DMS53 treated with DMSO at 0.1 percent for 48 hours (cell line): ENCODE results near the gene TMEM207.
A peak's percentile ranks its signal among the peaks of the same experiment; 100 is the strongest.

Experiments
- DNase-seq: peaks from one replicate; lab custom pipeline; 2025; ENCODE audit not compliant: unreplicated experiment; lab: John Stamatoyannopoulos, UW

Gene TMEM207

DNA sequence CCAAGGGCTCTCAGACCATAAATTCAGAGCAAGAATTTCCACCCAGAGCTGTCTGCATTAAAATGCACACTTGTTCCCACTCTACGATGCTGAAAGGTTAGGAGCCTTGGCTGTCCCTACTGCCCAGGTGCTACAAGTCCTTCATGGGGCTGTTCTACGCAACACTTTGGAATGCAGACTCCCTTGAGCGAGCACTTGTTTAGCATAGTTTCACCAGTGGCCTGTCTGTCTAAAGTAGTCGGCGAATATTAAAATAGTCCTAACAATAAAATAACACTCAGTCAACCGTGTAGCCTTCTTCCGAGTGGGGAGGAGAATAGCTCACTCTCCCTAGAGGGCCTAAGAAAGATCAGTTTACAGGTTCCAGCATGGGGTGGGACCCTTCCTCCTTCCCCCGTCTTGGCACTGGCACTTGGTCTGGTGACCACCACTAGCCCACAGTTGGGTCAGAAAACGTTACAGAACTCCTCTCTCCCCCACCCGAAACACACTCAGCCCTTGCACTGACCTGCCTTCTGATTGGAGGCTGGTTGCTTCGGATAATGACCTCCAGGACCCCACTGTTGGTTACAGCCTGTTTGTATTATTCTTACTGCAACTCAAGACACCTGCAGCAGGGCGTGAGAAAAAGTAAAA is 62.0 kb downstream of the TMEM207 start, which contains the start of gene CLDN16:
Gene CLDN16, plus strand, starts transcription at position 586 of the 636 bp plus-strand sequence. CDS start 167 bp downstream, outside the sequence.
- no peak for DNase-seq

DNA sequence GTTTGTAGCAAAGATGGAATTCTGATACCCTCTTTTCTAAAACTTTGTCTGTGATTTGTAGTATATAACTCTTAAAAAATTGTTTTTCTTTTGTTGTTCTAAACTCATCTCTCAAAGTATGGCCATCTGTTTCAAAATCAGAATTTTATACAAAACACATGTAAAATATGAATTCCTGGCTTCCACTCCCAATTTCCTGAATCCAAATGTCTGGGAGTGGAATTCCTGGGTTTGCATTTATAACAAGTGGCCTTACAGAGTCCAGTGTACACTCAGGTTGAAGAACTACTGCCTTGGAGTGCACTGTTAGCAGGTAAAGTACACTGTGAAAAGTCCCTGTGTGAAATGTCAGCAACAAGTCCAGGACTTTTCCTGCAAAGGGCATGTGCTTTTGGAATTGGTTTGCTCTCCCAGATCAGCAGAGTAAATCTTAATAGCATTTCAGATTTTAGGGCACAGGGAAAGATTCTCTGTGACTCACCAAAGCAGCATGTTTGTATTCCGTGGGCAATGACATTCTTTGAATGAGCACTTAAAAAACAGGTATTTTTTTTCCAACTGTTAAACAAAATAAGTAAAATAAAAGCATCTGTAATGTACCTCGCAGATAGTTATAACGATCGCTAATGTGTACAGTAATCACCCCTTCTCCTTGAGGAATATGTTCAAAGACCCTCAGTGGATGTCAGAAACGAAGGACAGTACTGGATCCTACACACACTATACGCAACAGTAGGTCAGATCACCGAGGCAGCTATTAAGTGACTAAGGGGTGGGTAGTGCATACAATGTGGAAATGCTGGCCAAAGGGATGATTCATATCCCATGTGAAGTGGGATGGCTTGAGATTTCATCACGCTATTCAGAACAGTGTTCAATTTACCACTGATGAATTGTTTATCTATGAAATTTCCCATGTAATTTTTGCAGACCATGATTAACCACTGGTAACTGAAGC is 63.7 kb downstream of the TMEM207 start:
- DNase-seq: peak; percentile 24

DNA sequence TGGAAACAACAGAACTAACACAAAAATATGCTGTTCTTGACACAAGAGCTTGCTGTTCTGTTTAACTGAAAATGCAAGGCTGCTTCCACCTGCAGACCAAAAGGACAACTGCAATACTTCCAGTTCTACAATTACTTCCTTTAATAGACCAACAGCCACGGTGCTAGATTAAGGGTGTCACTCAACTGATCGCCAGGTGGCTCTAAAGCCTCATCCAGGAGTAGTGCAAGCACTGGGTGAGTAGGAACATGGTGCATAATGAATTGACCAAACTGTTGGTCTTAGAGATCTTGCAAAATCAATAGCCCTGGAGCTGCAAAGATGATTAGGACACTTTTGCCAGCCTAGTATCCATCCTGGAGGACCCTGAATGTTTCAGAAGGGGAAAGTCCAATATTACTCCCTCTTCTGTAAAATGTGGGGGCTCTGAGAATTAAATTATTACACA is 65.4 kb downstream of the TMEM207 start:
- DNase-seq: peak; percentile 91

DNA sequence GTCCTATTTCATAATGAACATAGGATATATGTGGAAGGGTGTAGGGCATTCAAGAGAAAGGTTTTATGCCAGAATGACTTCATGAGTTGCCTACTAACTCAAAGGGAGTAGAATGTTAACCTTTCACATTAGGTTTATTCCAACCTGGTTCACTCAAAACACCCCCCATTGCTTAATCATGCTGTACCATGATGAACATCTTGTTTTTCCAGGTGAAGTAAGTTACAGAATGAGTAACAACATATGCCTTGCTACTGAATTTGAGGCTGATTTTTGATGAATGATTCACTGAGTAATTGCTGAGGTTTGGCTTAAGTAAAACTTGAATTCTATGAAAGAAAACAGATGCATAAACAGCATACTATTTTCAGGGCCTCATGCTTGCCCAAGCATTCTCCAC is 67.6 kb downstream of the TMEM207 start:
- no peak for DNase-seq

DNA sequence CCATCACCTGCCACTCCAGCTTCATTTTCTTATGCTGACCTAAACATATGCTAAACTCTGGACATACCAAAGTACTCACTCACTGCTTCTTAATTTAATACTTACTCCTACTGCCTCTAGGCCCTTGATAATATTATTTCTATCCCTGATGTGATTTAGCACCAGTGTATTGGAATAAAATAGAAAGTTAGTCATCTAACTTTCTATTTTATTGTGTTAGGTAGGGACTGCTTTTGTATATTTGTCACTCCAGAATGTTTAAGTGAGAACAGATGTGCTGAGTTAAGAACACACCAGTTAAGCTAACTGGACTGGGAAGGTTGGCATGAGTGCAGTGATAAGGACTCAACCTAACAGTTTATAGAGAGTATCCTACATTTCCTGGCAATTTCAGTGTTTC is 68.3 kb downstream of the TMEM207 start:
- DNase-seq: no peak

DNA sequence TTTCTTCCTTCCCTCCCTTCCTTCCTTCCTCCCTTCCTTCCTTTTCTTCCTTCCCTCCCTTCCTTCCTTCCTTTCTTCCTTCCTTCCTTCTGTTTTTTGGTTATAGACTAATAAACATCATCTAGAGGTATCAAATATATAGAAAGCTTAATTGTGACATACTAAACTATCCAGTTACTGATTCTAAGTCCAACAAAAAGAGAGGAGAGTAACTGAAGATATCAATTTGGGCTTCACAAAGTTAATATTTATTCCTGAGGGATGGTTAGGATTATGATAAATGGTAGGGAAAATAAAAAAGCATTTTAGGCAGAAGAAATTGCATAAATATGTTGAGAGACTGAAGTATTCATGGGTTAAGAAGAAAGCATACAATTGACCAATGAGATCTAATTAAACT is 69.5 kb downstream of the TMEM207 start:
- no peak for DNase-seq
